ENCODE results near the gene PLEKHA3.

GRCh38 chr2:178482437-178482836 lies 2.2 kb downstream of the PLEKHA3 start:
- TF ChIP-seq CTCF (conservative IDR thresholded peaks at IDR 0.05; ENCODE audit: low read depth, low read length) (no peak), MAZ (IDR thresholded peaks at IDR 0.05; ENCODE audit: borderline replicate concordance, low read depth, low read length) (no peak)
